VCaP (cell line): ENCODE measurements around the gene DPYSL5.
A peak's percentile ranks its signal among the peaks of the same experiment; 100 is the strongest.

Source experiments
- H3K27ac ChIP-seq: fragments of 450-650 bp; 2 replicates; pipeline ENCODE4 v1.5.1; 2017
- TF ChIP-seq, protein P1 (sequence below): fragments of 450-650 bp; conservative IDR thresholded peaks from 2 replicates; pipeline ENCODE4 v1.5.1; 2017; ENCODE audit warnings: mild to moderate bottlenecking, moderate library complexity

The DPYSL5 gene

DNA sequence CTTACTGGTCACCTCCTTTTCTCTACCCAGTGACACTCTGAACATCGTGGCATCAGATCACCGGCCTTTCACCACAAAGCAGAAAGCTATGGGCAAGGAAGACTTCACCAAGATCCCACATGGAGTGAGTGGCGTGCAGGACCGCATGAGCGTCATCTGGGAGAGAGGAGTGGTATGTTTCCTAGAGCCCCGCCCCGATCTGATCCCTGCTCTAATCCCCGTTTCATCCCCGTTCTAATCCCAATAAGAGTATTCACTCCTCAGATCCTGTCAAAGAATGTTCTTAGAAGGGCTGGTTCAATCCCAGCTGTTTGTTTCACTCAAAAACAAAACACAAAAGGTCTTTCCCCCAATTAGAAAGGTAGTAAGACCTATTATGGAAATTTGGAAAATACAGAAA is 92.1 kb downstream of the DPYSL5 start:
- TF ChIP-seq, protein P1, sequence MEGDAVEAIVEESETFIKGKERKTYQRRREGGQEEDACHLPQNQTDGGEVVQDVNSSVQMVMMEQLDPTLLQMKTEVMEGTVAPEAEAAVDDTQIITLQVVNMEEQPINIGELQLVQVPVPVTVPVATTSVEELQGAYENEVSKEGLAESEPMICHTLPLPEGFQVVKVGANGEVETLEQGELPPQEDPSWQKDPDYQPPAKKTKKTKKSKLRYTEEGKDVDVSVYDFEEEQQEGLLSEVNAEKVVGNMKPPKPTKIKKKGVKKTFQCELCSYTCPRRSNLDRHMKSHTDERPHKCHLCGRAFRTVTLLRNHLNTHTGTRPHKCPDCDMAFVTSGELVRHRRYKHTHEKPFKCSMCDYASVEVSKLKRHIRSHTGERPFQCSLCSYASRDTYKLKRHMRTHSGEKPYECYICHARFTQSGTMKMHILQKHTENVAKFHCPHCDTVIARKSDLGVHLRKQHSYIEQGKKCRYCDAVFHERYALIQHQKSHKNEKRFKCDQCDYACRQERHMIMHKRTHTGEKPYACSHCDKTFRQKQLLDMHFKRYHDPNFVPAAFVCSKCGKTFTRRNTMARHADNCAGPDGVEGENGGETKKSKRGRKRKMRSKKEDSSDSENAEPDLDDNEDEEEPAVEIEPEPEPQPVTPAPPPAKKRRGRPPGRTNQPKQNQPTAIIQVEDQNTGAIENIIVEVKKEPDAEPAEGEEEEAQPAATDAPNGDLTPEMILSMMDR: no peak
- no peak overlapping the region for H3K27ac ChIP-seq

DNA sequence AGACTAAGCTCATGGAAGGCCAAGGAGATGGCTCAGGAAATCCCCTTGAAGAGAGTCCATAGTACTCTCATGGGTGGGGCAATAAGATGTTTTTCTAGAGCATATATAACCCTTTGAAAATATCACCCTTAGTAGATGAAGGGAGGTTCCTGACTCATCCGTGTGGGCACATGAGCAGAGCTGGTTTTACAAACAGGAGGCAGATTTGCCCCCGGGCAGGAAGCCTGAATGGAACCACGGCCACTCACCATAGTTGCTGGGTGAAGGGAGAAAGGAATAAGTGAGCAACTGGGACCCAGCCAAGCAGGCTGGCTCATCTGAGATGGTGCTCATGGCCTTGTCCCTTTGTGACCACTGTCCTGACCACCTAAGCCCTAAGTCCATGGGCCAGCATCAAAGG is 93.6 kb downstream of the DPYSL5 start:
- TF ChIP-seq, protein P1: no peak
- H3K27ac ChIP-seq: no peak overlapping the region

DNA sequence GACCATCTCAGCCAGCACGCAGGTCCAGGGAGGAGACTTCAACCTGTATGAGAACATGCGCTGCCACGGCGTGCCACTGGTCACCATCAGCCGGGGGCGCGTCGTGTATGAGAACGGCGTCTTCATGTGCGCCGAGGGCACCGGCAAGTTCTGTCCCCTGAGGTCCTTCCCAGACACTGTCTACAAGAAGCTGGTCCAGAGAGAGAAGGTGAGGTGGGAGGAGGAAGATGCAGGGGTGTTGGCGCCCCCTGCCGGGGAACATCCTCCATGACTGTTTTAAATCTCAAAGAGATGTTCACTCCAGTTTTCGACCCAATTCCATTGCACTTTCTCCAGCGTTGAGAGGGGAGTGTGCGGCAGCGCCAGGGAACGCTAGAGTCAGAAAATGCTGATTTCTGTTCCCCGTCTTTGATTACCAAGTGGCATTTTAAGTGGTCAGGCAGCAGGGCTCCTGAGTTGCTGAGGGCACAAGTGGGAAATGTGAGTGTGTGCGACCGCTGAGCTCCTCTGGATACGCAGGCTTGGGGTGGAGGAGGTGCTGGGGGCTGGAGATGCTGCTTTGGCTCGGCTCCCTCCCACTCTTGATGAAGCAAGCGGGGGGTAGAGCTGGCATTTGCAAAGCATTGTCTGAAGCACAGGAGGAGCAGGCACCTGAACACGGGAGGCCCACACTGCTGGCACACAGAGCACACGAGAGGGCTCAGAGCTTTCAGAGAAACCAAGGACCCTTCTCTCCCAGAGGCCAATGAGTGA is 94.8 kb downstream of the DPYSL5 start:
- H3K27ac ChIP-seq: no peak overlapping the region
- TF ChIP-seq, protein P1: peak; percentile 91

DNA sequence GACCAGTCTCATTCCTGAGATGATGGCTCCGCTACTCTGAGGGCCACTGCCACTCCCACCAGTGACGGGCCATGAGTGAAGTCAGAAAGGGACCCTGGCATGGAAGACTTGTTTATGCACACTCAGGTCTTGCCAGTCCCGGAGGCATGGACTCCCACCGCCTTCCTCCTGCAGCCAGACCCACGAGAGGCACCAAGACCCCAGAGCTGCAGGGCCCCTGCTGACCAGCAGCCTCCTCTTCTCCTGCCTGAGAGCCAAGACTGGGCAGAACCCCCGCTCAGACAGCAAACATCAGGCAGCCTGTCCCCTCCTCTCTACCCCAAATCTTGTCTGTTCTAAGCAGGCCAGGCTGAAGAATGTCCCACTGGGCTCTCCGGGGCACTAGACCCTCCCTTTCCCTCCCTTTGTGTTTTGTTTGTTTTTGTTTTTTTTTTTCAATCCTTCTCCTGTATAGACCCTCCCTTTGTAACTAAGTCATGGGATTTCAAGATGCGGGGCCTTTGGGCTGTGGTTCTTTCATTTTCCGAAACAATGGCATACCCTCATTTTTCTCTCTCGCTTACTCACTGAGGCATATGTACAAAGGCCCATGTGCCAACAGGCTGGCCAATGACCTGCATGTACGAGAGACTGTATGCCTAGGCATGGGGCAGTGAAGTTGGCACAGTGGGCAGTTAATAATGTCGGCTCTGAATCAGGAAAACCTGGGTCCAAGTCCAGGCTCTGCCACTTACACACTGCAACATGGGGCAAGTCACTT is 98.2 kb downstream of the DPYSL5 start:
- no peak overlapping the region for H3K27ac ChIP-seq
- TF ChIP-seq, protein P1: no peak

DNA sequence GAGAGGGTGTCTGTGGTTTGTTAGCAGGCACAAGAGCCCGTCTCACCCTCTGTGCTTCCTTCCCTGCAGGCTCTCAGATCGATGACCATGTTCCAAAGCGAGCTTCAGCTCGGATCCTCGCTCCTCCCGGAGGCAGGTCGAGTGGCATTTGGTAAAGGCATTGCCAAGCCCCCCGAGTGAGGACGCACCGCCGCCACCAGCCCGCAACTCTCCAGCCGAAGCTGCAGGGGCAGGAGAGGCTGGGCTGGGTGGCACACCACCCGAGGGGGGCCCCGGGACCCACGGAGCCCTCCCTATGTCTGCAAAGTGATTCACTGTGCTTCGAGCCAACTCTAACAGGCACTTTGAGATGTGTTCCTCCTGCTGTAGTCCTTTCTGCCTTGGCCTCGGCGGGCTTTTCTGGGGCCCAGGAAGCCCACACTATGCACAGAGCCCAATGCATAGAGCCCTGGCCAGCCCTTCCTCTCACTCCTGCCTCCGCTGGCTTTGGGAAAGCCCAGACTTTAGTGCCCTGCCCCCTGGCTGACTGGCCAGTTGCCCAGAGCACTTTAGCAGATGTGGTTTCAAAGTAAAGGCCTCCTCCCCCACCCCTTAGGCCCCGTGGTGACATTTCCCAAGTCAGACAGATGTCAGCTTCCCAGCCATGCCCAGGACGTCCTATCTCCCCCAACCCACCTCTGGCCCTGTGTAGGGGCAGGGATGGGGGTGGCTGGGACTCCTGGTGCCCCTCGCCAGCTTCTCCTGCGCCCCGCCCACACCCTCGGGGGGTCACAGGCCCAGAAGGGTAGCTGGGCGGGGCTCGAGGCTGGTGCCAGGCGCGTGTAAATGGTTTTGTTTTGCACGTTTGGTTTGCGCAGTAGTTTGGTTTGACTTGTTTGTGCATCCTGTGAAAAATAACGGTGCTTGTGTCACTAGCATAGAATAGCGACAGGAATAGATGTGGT is 99.2 kb downstream of the DPYSL5 start:
- H3K27ac ChIP-seq: no peak overlapping the region
- TF ChIP-seq, protein P1: no peak

DNA sequence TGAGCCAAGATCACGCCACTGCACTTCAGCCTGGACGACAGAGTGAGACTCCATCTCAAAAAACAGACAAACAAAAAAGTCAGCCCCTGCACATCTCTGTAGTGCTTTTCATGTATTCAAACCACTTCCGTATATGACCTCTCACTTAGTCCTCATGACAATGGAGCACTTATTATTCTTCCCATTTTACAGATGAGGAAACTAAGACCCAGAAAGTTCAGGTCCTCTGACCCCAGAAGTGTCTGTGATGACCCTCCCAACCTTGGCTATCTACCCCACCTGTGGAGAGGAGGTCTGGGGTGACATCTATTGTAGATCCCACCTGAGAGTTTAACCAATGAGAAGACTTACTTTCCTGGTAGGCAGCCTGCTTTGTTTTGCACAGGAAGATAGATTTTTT is 100.9 kb downstream of the DPYSL5 start:
- no peak overlapping the region for H3K27ac ChIP-seq
- TF ChIP-seq, protein P1: no peak

DNA sequence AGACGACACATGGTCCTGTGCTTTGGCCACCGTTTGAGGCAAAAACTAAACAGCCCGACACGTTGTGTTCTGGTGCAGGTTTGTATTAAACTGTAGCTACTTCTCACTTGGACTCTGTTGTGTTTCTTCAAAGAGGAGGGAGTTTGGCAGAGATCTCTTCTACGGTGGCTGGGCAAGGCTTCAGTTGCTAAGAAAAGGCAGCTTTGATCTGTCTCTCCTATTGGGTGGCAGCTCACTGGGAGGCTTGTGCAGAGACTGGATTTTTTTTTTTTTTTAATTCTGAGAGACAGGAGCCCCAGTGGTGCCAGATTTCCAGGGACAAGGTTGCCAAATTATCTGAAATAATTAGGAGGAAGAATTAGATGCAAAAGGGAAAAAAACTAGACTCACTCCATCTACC is 102.3 kb downstream of the DPYSL5 start:
- H3K27ac ChIP-seq: no peak overlapping the region
- TF ChIP-seq, protein P1: no peak
